ENCODE measurements around the gene PTPN14. TPM values are rescaled to one million over a fixed set of nuclear protein-coding genes. Genes with fewer than 3 reads are reported as not detected.

PTPN14 gene
- total and polyA plus RNA-seq, 2 donors from 2014 or later: 5.1 to 87.2 TPM

GRCh38 chr1:214570442-214570841 lies 19.0 kb upstream of the PTPN14 start:
- no peaks in the 10 kb centered on the region for H3K36me3 ChIP-seq (ENCODE audit: control insufficient read depth in 2 of 3, insufficient read depth in 3 of 3, low read length in 3 of 3)
- H3K27ac ChIP-seq (ENCODE audit: low read depth in 2 of 2, low read length in 2 of 2): no peak overlapping the region
- intact Hi-C loops (cut with DNase I): no loop called here
- no peaks in the 10 kb centered on the region for H3K27me3 ChIP-seq (ENCODE audit: control insufficient read depth, insufficient read depth, low read length)
- no peak overlapping the region for H3K9ac ChIP-seq (ENCODE audit: low read length in 3 of 3)
- H3K4me3 ChIP-seq (ENCODE audit: low read length in 3 of 3): no peak overlapping the region
- H3K9me3 ChIP-seq (ENCODE audit: control insufficient read depth in 2 of 3, insufficient read depth in 1 of 3, low read length in 3 of 3): no peaks in the 10 kb centered on the region
- H3K4me1 ChIP-seq (ENCODE audit: control insufficient read depth in 2 of 3, insufficient read depth in 2 of 3, low read depth in 1 of 3, low read length in 3 of 3): peaks cover 0 to 12% (median 0%) of the 10 kb centered on the region in 3 donors
- DNase-seq (no peak), FAIRE-seq (no peak)
- TF ChIP-seq CTCF (IDR thresholded peaks at IDR 0.05; ENCODE audit: borderline replicate concordance, extremely low read depth, insufficient read depth): no peak

- Histone ChIP-seq H3K27me3 (ENCODE audit: control insufficient read depth, insufficient read depth, low read length) (no peaks in the 10 kb centered on the region), H3K9me3 (ENCODE audit: control insufficient read depth in 2 of 3, insufficient read depth in 1 of 3, low read length in 3 of 3) (no peaks in the 10 kb centered on the region), H3K9ac (ENCODE audit: low read length in 3 of 3) (no peak overlapping the region), H3K36me3 (ENCODE audit: control insufficient read depth in 2 of 3, insufficient read depth in 3 of 3, low read length in 3 of 3) (no peaks in the 10 kb centered on the region), H3K4me1 (ENCODE audit: control insufficient read depth in 2 of 3, insufficient read depth in 2 of 3, low read depth in 1 of 3, low read length in 3 of 3) (peaks cover 0 to 12% (median 0%) of the 10 kb centered on the region in 3 donors), H3K4me3 (ENCODE audit: low read length in 3 of 3) (no peak overlapping the region), H3K27ac (ENCODE audit: low read depth in 2 of 2, low read length in 2 of 2) (no peak overlapping the region)
- no peak for DNase-seq
- no peak for TF ChIP-seq CTCF (IDR thresholded peaks at IDR 0.05; ENCODE audit: borderline replicate concordance, extremely low read depth, insufficient read depth)
- FAIRE-seq: no peak
- intact Hi-C loops (cut with DNase I): no loop called here
Measured at GRCh38 chr1:214569357-214570004, 18.1 kb upstream of the PTPN14 start.

- peaks cover 0 to 3% (median 0%) of the 10 kb centered on the region in 3 donors for H3K4me1 ChIP-seq (ENCODE audit: control insufficient read depth in 2 of 3, insufficient read depth in 2 of 3, low read depth in 1 of 3, low read length in 3 of 3)
- H3K9me3 ChIP-seq (ENCODE audit: control insufficient read depth in 2 of 3, insufficient read depth in 1 of 3, low read length in 3 of 3): no peaks in the 10 kb centered on the region
- H3K9ac ChIP-seq (ENCODE audit: low read length in 3 of 3): no peak overlapping the region
- no peaks in the 10 kb centered on the region for H3K27me3 ChIP-seq (ENCODE audit: control insufficient read depth, insufficient read depth, low read length)
- no peak overlapping the region for H3K4me3 ChIP-seq (ENCODE audit: low read length in 3 of 3)
- H3K27ac ChIP-seq (ENCODE audit: low read depth in 2 of 2, low read length in 2 of 2): no peak overlapping the region
- DNase-seq (no peak), FAIRE-seq (no peak)
- intact Hi-C loops (cut with DNase I): no loop called here
- H3K36me3 ChIP-seq (ENCODE audit: control insufficient read depth in 2 of 3, insufficient read depth in 3 of 3, low read length in 3 of 3): no peaks in the 10 kb centered on the region
- TF ChIP-seq CTCF (IDR thresholded peaks at IDR 0.05; ENCODE audit: borderline replicate concordance, extremely low read depth, insufficient read depth): no peak
Measured at GRCh38 chr1:214568328-214568727, 16.9 kb upstream of the PTPN14 start.

Measured in kidney (tissue), 14 donors.